PC-9 (cell line): Measurements from ENCODE around the gene CYBA.

Source experiments
- EZH2 ChIP-seq: fragments of 200-600 bp; sonication (generic); IDR thresholded peaks from 2 replicates; pipeline ENCODE4 v1.8.0; 2017; ENCODE audit warnings: antibody characterized with exemption, low read depth
- TF ChIP-seq, protein P1 (sequence below): fragments of 200-600 bp; sonication (generic); conservative IDR thresholded peaks from 2 replicates; pipeline ENCODE4 v1.6.1; 2017; ENCODE audit warnings: mixed run types, antibody characterized with exemption, mild to moderate bottlenecking, moderate library complexity

DNA sequence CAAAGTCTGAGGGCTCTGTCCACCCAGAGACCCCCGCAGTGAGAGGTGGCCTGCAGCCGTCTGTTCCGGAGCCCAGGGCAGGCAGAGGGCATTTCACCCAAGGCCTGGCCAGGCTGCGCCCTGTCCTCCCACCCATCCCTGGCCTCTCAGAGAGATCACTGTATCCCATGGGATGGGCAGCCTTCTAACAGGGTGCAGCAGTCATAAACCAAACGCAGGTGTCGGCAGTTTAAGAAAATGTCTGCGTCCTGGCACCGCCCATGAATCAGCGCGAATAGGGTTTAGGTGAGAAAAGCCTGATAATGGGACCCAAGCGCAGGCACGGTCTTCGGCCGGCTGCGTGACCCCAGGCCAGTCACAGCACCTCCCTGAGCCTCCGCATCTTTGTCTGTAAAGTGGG is 5.4 kb downstream of the CYBA start:
- TF ChIP-seq, protein P1, sequence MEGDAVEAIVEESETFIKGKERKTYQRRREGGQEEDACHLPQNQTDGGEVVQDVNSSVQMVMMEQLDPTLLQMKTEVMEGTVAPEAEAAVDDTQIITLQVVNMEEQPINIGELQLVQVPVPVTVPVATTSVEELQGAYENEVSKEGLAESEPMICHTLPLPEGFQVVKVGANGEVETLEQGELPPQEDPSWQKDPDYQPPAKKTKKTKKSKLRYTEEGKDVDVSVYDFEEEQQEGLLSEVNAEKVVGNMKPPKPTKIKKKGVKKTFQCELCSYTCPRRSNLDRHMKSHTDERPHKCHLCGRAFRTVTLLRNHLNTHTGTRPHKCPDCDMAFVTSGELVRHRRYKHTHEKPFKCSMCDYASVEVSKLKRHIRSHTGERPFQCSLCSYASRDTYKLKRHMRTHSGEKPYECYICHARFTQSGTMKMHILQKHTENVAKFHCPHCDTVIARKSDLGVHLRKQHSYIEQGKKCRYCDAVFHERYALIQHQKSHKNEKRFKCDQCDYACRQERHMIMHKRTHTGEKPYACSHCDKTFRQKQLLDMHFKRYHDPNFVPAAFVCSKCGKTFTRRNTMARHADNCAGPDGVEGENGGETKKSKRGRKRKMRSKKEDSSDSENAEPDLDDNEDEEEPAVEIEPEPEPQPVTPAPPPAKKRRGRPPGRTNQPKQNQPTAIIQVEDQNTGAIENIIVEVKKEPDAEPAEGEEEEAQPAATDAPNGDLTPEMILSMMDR, result no peak
- no peak for TF ChIP-seq EZH2
